Anterior cingulate cortex (tissue), 58 donors: Measurements from ENCODE around the gene OBP2A.
"Not testable (repeated sequence)": the region's sequence is repeated elsewhere in the genome, so short reads cannot be mapped to it uniquely, and the experiment has no call there.

Experiments
- DNase-seq, 58 donors: peaks; one replicate each; lab custom pipeline; 2025; lab: John Stamatoyannopoulos, UW

Gene OBP2A

GRCh38 chr9:135549478-135550343 is 3.8 kb downstream of the OBP2A start:
- not testable (repeated sequence) for DNase-seq

- no peak for DNase-seq
Observed at GRCh38 chr9:135550344-135550918, 4.5 kb downstream of the OBP2A start.

GRCh38 chr9:135551031-135551430 is 5.1 kb downstream of the OBP2A start:
- no peak for DNase-seq

GRCh38 chr9:135551456-135551855 is 5.5 kb downstream of the OBP2A start:
- no peak for DNase-seq

- DNase-seq: no peak
Observed at GRCh38 chr9:135552021-135552697, 6.2 kb downstream of the OBP2A start.

- DNase-seq: no peak
Observed at GRCh38 chr9:135552698-135553171, 6.8 kb downstream of the OBP2A start.

- no peak for DNase-seq
Observed at GRCh38 chr9:135554718-135555117, 8.8 kb downstream of the OBP2A start.

- DNase-seq: no peak
Observed at GRCh38 chr9:135555203-135555602, 9.3 kb downstream of the OBP2A start.

GRCh38 chr9:135555910-135556309 is 10.0 kb downstream of the OBP2A start:
- no peak for DNase-seq

- no peak for DNase-seq
Observed at GRCh38 chr9:135559606-135560005, 13.7 kb downstream of the OBP2A start.

- no peak for DNase-seq
Observed at GRCh38 chr9:135561391-135562234, 15.7 kb downstream of the OBP2A start, which contains the start of gene PAEP. Gene PAEP (plus strand): TSS chr9:135561756.

- no peak for DNase-seq
Observed at GRCh38 chr9:135562235-135562745, 16.4 kb downstream of the OBP2A start.

GRCh38 chr9:135563039-135563476 is 17.1 kb downstream of the OBP2A start:
- no peak for DNase-seq

GRCh38 chr9:135563858-135564257 is 17.9 kb downstream of the OBP2A start:
- DNase-seq: no peak

GRCh38 chr9:135565141-135565628 is 19.3 kb downstream of the OBP2A start:
- DNase-seq: no peak

GRCh38 chr9:135565636-135566035 is 19.7 kb downstream of the OBP2A start:
- DNase-seq: no peak

GRCh38 chr9:135566552-135566951 is 20.6 kb downstream of the OBP2A start:
- no peak for DNase-seq

- DNase-seq: no peak
Observed at GRCh38 chr9:135567311-135567710, 21.4 kb downstream of the OBP2A start.

- no peak for DNase-seq
Observed at GRCh38 chr9:135568026-135568425, 22.1 kb downstream of the OBP2A start.

- DNase-seq: no peak
Observed at GRCh38 chr9:135570456-135570855, 24.5 kb downstream of the OBP2A start.
